H1 (cell line): ENCODE measurements around the gene CELF1. TPM values are rescaled to one million over a fixed set of nuclear protein-coding genes. Genes with fewer than 3 reads are reported as not detected.
A peak's percentile ranks its signal among the peaks of the same experiment; 100 is the strongest.

Source experiments
- CTCF ChIA-PET: fragments of 300-600 bp; sonication (Branson Sonifier 250); formaldehyde crosslinking; loops from one replicate; lab custom pipeline; 2021; ENCODE audit not compliant: partially characterized antibody; lab: Charles Lee
- POLR2A ChIA-PET: fragments of 300-600 bp; sonication (Branson Sonifier 250); formaldehyde crosslinking; loops from one replicate; lab custom pipeline; 2021; ENCODE audit warnings: inconsistent platforms; ENCODE audit not compliant: partially characterized antibody; lab: Charles Lee
- DNase-seq, 2 experiments: peaks; one replicate each; pipeline versions ENCODE4 v3.0.0 to v3.0.0-alpha.2; 2010 to 2022; ENCODE audit warnings: low spot score in 2 of 2, low read depth in 1 of 2, mixed read lengths in 1 of 2
- FAIRE-seq: peaks from 2 replicates; lab custom pipeline; 2011; peaks lifted over from hg19 to GRCh38; lab: Jason Lieb, UNC
- H2AFZ ChIP-seq: 2 replicates; pipeline ENCODE4 v1.8.1; 2012; ENCODE audit warnings: low read length, inconsistent platforms
- H2AK5ac ChIP-seq: 2 replicates; pipeline ENCODE4 v1.6.1; 2013; ENCODE audit warnings: low read depth, low read length
- H2BK120ac ChIP-seq: replicated peaks from 2 replicates; pipeline ENCODE3; 2013; ENCODE audit warnings: low read depth, low read length, inconsistent platforms
- H2BK12ac ChIP-seq: 2 replicates; pipeline ENCODE4 v1.6.1; 2013; ENCODE audit warnings: low read depth, low read length
- H2BK15ac ChIP-seq: 2 replicates; pipeline ENCODE4 v1.6.1; 2013; ENCODE audit warnings: low read length
- H2BK20ac ChIP-seq: 2 replicates; pipeline ENCODE4 v1.6.1; 2013; ENCODE audit warnings: low read length
- H2BK5ac ChIP-seq: 2 replicates; pipeline ENCODE4 v1.6.1; 2013; ENCODE audit warnings: low read depth, low read length
- H3K14ac ChIP-seq: 2 replicates; pipeline ENCODE4 v1.6.1; 2013; ENCODE audit warnings: inconsistent platforms; ENCODE audit not compliant: insufficient read length
- H3K18ac ChIP-seq: 2 replicates; pipeline ENCODE4 v1.6.1; 2013; ENCODE audit warnings: low read length; ENCODE audit errors: extremely low read depth
- H3K23ac ChIP-seq: 2 replicates; pipeline ENCODE4 v1.6.1; 2013; ENCODE audit warnings: inconsistent platforms; ENCODE audit not compliant: insufficient read length
- H3K23me2 ChIP-seq: 2 replicates; pipeline ENCODE4 v1.6.1; 2013; ENCODE audit warnings: low read depth, low read length
- H3K27ac ChIP-seq: 2 replicates; pipeline ENCODE4 v1.6.1; 2011; ENCODE audit warnings: low read depth, low read length, inconsistent platforms
- H3K27me3 ChIP-seq, 4 experiments: replicated peaks in 1 of 4; 1 replicate in 1 of 4; 2 replicates in 3 of 4; pipeline versions ENCODE4 v1.6.1 to v1.8.1; 2011 to 2013; ENCODE audit warnings: low read length in 3 of 4, mild to moderate bottlenecking in 3 of 4, inconsistent platforms in 2 of 4, mixed read lengths in 2 of 4, moderate library complexity in 1 of 4; ENCODE audit not compliant: control insufficient read depth in 3 of 4, insufficient read depth in 3 of 4; ENCODE audit errors: extremely low read depth in 1 of 4
- H3K36me3 ChIP-seq, 4 experiments: 2 replicates each; pipeline versions ENCODE4 v1.6.1 to v1.8.1; 2011 to 2013; ENCODE audit warnings: mild to moderate bottlenecking in 4 of 4, low read length in 3 of 4, moderate library complexity in 2 of 4, control low read depth in 1 of 4, inconsistent platforms in 1 of 4; ENCODE audit not compliant: insufficient read depth in 4 of 4, control insufficient read depth in 2 of 4
- H3K4ac ChIP-seq: replicated peaks from 2 replicates; pipeline ENCODE3; 2013; ENCODE audit warnings: low read length, low read depth, mixed read lengths, inconsistent platforms; ENCODE audit not compliant: insufficient read length
- H3K4me1 ChIP-seq, 4 experiments: replicated peaks in 1 of 4; 1 replicate in 1 of 4; 2 replicates in 3 of 4; pipeline versions ENCODE4 v1.6.1 to v1.8.1; 2011 to 2013; ENCODE audit warnings: low read length in 3 of 4, inconsistent platforms in 2 of 4, mixed read lengths in 1 of 4; ENCODE audit not compliant: insufficient read depth in 4 of 4, control insufficient read depth in 3 of 4
- H3K4me2 ChIP-seq, 2 experiments: 2 replicates each; pipeline versions ENCODE4 v1.6.1 to v1.8.1; 2011 to 2013; ENCODE audit warnings: low read depth in 2 of 2, low read length in 2 of 2, control low read depth in 1 of 2, inconsistent platforms in 1 of 2, mild to moderate bottlenecking in 1 of 2; ENCODE audit not compliant: insufficient read depth in 1 of 2
- H3K4me3 ChIP-seq, 4 experiments: fragments of 200-600, 300-600 bp in 1 of 4; sonication (generic), shearing (Covaris generic), sonication (Bioruptor Twin) in 1 of 4; 2 replicates each; pipeline versions ENCODE4 v1.5.1 to v1.8.1; 2011 to 2016; ENCODE audit warnings: low read length in 4 of 4, low read depth in 3 of 4, control low read depth in 2 of 4, inconsistent platforms in 2 of 4, mild to moderate bottlenecking in 2 of 4, mixed read lengths in 1 of 4, moderate library complexity in 1 of 4; ENCODE audit not compliant: insufficient read depth in 2 of 4; ENCODE audit errors: extremely low read depth in 1 of 4
- H3K56ac ChIP-seq: replicated peaks from 2 replicates; pipeline ENCODE3; 2013; ENCODE audit warnings: low read depth, mild to moderate bottlenecking, mixed read lengths, low read length, inconsistent platforms; ENCODE audit not compliant: insufficient read length
- H3K79me1 ChIP-seq: 2 replicates; pipeline ENCODE4 v1.6.1; 2013; ENCODE audit warnings: low read depth, low read length, control low read depth
- H3K79me2 ChIP-seq, 2 experiments: 2 replicates each; pipeline versions ENCODE4 v1.6.1 to v1.8.1; 2012 to 2013; ENCODE audit warnings: low read length in 2 of 2, mild to moderate bottlenecking in 2 of 2, inconsistent platforms in 1 of 2; ENCODE audit not compliant: insufficient read depth in 2 of 2, control insufficient read depth in 1 of 2
- H3K9ac ChIP-seq, 4 experiments: replicated peaks in 1 of 4; 1 replicate in 1 of 4; 2 replicates in 3 of 4; pipeline versions ENCODE4 v1.6.1 to v1.8.1; 2011 to 2013; ENCODE audit warnings: low read depth in 3 of 4, low read length in 3 of 4, control low read depth in 2 of 4, mild to moderate bottlenecking in 2 of 4, moderate library complexity in 2 of 4, inconsistent platforms in 1 of 4; ENCODE audit errors: extremely low read depth in 1 of 4
- H3K9me3 ChIP-seq, 2 experiments: 2 replicates each; pipeline versions ENCODE4 v1.6.1 to v1.8.1; 2012 to 2013; ENCODE audit warnings: mild to moderate bottlenecking in 2 of 2, moderate library complexity in 2 of 2, control low read depth in 1 of 2, inconsistent platforms in 1 of 2, low read depth in 1 of 2, low read length in 1 of 2, mixed read lengths in 1 of 2; ENCODE audit not compliant: insufficient read depth in 2 of 2
- H4K20me1 ChIP-seq, 2 experiments: replicated peaks in 1 of 2; 2 replicates each; pipeline versions ENCODE3 to v1.8.1; 2011 to 2013; ENCODE audit warnings: inconsistent platforms in 2 of 2, low read length in 2 of 2, mild to moderate bottlenecking in 1 of 2; ENCODE audit not compliant: insufficient read depth in 2 of 2, control insufficient read depth in 1 of 2
- H4K5ac ChIP-seq: 2 replicates; pipeline ENCODE4 v1.6.1; 2013; ENCODE audit warnings: low read length, low read depth, mixed read lengths, inconsistent platforms; ENCODE audit not compliant: insufficient read length
- H4K8ac ChIP-seq: 2 replicates; pipeline ENCODE4 v1.8.0; 2013; ENCODE audit warnings: mild to moderate bottlenecking, moderate library complexity, low read length, inconsistent platforms; ENCODE audit not compliant: insufficient read depth; ENCODE audit errors: extremely low read depth
- H4K91ac ChIP-seq: replicated peaks from 2 replicates; pipeline ENCODE3; 2013; ENCODE audit warnings: low read length, mixed read lengths, inconsistent platforms; ENCODE audit not compliant: insufficient read length
- HDAC2 ChIP-seq, 2 experiments: fragments of 300-600 bp in 1 of 2; sonication (generic) in 1 of 2; IDR thresholded peaks; 2 replicates each; pipeline ENCODE4 v1.6.1; 2011 to 2012; ENCODE audit warnings: low read depth in 2 of 2, low read length in 2 of 2, mild to moderate bottlenecking in 2 of 2, moderate library complexity in 2 of 2, borderline replicate concordance in 1 of 2, inconsistent platforms in 1 of 2
- RAD21 ChIP-seq, 2 experiments: IDR thresholded peaks in 1 of 2; conservative IDR thresholded peaks in 1 of 2; 2 replicates each; pipeline ENCODE4 v1.6.1; 2011; ENCODE audit warnings: low read depth in 2 of 2, low read length in 2 of 2, improper control_type of control experiment in 1 of 2, inconsistent platforms in 1 of 2, mild to moderate bottlenecking in 1 of 2, moderate library complexity in 1 of 2
- TBP ChIP-seq: IDR thresholded peaks from 2 replicates; pipeline ENCODE4 v1.6.1; 2011; ENCODE audit warnings: low read depth, low read length, improper control_type of control experiment
- WGBS, 2 experiments: shearing (Covaris generic) in 1 of 2; methylation state at CpG; one replicate each; pipeline versions ENCODE4 v1.1.6 to v1.1.7; 2013 to 2015; ENCODE audit warnings: low lambda C conversion rate in 2 of 2, mixed read lengths in 2 of 2, inconsistent platforms in 1 of 2, low coverage in 1 of 2, missing lambda C conversion rate in 1 of 2; ENCODE audit not compliant: insufficient replicate concordance in 2 of 2, insufficient coverage in 1 of 2, insufficient read length in 1 of 2; ENCODE audit errors: extremely low coverage in 1 of 2, missing lambda C conversion rate in 1 of 2; 5-methylcytosine and 5-hydroxymethylcytosine counted together
- polyA plus RNA-seq, 7 experiments: library from polyadenylated mRNA; depleted of rRNA in 3 of 7; stranded (reverse) in 5 of 7; unstranded in 2 of 7; fragments of >200 nt in 5 of 7; fragments of 200-250 nt in 2 of 7; gene quantifications; 1 replicate in 5 of 7; 2 replicates in 1 of 7; 4 replicates in 1 of 7; pipeline versions ENCODE4 v1.2.1 to v1.2.3, GENCODE V29; 2011 to 2013; ENCODE audit warnings: missing spikeins in 2 of 7, mixed read lengths in 2 of 7
- total RNA-seq: library from RNA; stranded (reverse); fragmentation: NEBNext Ultra II Directional; extraction: Animal tissue kit (Norgen Biotek cat#: 25700); gene quantifications from 2 replicates; pipeline ENCODE4 v1.2.1, GENCODE V29; 2021
- TF ChIP-seq, protein P1 (sequence below): IDR thresholded peaks from 2 replicates; pipeline ENCODE4 v1.6.1; 2011; ENCODE audit warnings: low read depth, mild to moderate bottlenecking, low read length; ENCODE audit not compliant: insufficient read depth

CELF1 gene
- total and polyA plus RNA-seq, 2 of the 8 experiments (the other 6 are each of a cell fraction or from before 2014, with no cell fraction given), result 131 to 197 TPM

DNA sequence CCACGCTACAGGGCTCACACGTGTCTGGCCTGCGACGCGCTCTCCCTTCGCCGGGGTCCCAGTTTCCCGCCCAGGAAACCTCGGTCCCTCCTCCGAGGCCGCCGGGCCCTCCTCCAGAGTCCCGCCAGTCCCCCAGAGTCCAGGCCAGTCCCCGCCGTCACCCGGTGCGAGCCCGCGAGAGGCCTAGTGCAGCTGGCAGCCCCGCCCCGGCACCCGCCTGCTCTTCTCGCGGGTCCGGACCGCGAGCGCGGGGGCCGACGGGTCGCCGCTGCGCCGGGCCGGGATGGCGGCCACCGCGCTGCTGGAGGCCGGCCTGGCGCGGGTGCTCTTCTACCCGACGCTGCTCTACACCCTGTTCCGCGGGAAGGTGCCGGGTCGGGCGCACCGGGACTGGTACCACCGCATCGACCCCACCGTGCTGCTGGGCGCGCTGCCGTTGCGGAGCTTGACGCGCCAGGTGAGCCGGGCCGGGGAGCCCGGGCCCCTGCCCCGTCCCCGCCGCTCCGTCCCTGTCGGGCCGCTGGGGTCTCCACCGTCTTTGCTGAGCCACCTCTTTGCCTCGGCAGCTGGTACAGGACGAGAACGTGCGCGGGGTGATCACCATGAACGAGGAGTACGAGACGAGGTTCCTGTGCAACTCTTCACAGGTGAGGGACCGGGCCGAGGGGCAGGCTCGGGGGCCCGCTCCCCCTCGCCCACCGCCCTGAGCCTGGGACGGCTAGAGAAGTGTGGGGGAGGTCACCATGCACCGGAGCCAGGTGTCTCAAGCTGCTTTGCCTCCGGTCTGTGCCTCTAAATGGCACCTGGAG, 12.6 kb upstream of the CELF1 start, which contains the start of gene PTPMT1:
Gene PTPMT1 (plus strand): TSS at position 260 of the 809 bp plus-strand sequence. CDS start 24 bp downstream, at position 284.
- peaks cover 0 to 4% of the 10 kb centered on the region in 2 experiments for H4K20me1 ChIP-seq
- H3K9ac ChIP-seq, result peak within 1 kb of the TSS; percentile 90 to 96 (median 94)
- peak within 1 kb of the TSS; percentile 22 for H4K91ac ChIP-seq
- CTCF ChIA-PET, result interaction anchor here (0.6 to 1.7 kb wide), 5 partner anchors 11 to 76 kb away, joined by 3 to 6 read pairs (median 5); partner anchors contain the start of gene CELF1
- H2BK12ac ChIP-seq, result 0 out of 2 replicates have a peak within 1 kb of the TSS, but pooled peaks have one; percentile 60
- no peak within 1 kb of the TSS for H2BK20ac ChIP-seq
- peak within 1 kb of the TSS; percentile 44 to 96 (median 95) for H3K4me3 ChIP-seq
- no peak within 1 kb of the TSS for H2AK5ac ChIP-seq
- H2AFZ ChIP-seq, result peak within 1 kb of the TSS; percentile 88
- H2BK15ac ChIP-seq, result 0 out of 2 replicates have a peak within 1 kb of the TSS, but pooled peaks have one; percentile 46
- no peak for FAIRE-seq
- WGBS, 2 experiments, result 2% methylated on average over 67 of the region's 86 CpGs; no CpG with 5 or more reads in 1 of the 2 experiments
- H3K4me1 ChIP-seq, result peaks cover 0 to 3% (median 1%) of the 10 kb centered on the region in 4 experiments; a peak in 1 of 7 replicates
- peak within 1 kb of the TSS; percentile 78 for H2BK5ac ChIP-seq
- H3K4ac ChIP-seq, result no peak within 1 kb of the TSS
- peak within 1 kb of the TSS; percentile 67 for H4K5ac ChIP-seq
- peak within 1 kb of the TSS; percentile 59 for H2BK120ac ChIP-seq
- peak within 1 kb of the TSS; percentile 60 to 77 for H3K4me2 ChIP-seq
- no peak within 1 kb of the TSS for H3K14ac ChIP-seq
- POLR2A ChIA-PET, result interaction anchor here (0.7 to 6.6 kb wide), 22 partner anchors 9 to 148 kb away, joined by 3 to 83 read pairs (median 5); partner anchors contain the start of genes C1QTNF4, CELF1, FAM180B and KBTBD4
- H3K18ac ChIP-seq, result peak within 1 kb of the TSS; percentile 97
- H3K27ac ChIP-seq, result peak within 1 kb of the TSS; percentile 53
- H3K36me3 ChIP-seq, result peaks cover 0 to 8% (median 0%) of the 10 kb centered on the region in 4 experiments; a peak in 3 of 8 replicates
- peaks cover 3% of the 10 kb centered on the region; the same call in 1 of the 2 replicates for H3K79me1 ChIP-seq
- peaks cover 3% of the 10 kb centered on the region; the same call in 1 of the 2 replicates for H3K23me2 ChIP-seq
- H3K27me3 ChIP-seq, result no peaks in the 10 kb centered on the region
- DNase-seq, result peak in 1 of 2 experiments; percentile 86
- H3K79me2 ChIP-seq, result peaks cover 0 to 13% of the 10 kb centered on the region in 2 experiments; a peak in 2 of 4 replicates
- peak within 1 kb of the TSS; percentile 40 for H3K56ac ChIP-seq
- H3K23ac ChIP-seq, result no peak within 1 kb of the TSS
- peak within 1 kb of the TSS; percentile 84 for H4K8ac ChIP-seq
- H3K9me3 ChIP-seq, result no peaks in the 10 kb centered on the region
- TF ChIP-seq RAD21 (IDR thresholded peaks at IDR 0.05 in 1 of 2, conservative IDR thresholded peaks at IDR 0.05 in 1 of 2; ENCODE audit: low read depth in 2 of 2, low read length in 2 of 2), result no peak
- TF ChIP-seq, protein P1, sequence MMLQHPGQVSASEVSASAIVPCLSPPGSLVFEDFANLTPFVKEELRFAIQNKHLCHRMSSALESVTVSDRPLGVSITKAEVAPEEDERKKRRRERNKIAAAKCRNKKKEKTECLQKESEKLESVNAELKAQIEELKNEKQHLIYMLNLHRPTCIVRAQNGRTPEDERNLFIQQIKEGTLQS, result no peak
- peak; percentile 61; the same call in 1 of the 2 replicates for TF ChIP-seq TBP
- TF ChIP-seq HDAC2 (IDR thresholded peaks at IDR 0.05; ENCODE audit: borderline replicate concordance in 1 of 2, low read depth in 2 of 2, low read length in 2 of 2), result no peak; a peak in 1 of 4 replicates
